SK-N-SH treated with all-trans-retinoic acid at 6 μM for 48 hours (cell line): ENCODE measurements around the gene OR2W3.

ENCODE experiments used
- BACH2 ChIP-seq: fragments of 250-450 bp; sonication (Bioruptor Pico); IDR thresholded peaks from 2 replicates; pipeline ENCODE4 v1.9.0; 2021; ENCODE audit warnings: mild to moderate bottlenecking, borderline replicate concordance
- ESRRG ChIP-seq: fragments of 250-450 bp; sonication (Bioruptor Pico); IDR thresholded peaks from 2 replicates; pipeline ENCODE4 v1.6.1; 2021; ENCODE audit warnings: mild to moderate bottlenecking
- GLIS3 ChIP-seq: fragments of 250-450 bp; sonication (Bioruptor Pico); IDR thresholded peaks from 2 replicates; pipeline ENCODE4 v1.5.0; 2020; ENCODE audit warnings: mild to moderate bottlenecking, moderate library complexity
- SNAI2 ChIP-seq: fragments of 250-450 bp; sonication (Bioruptor Pico); IDR thresholded peaks from 2 replicates; pipeline ENCODE4 v1.5.0; 2020; ENCODE audit warnings: mild to moderate bottlenecking, moderate library complexity
- TCF4 ChIP-seq: fragments of 250-450 bp; sonication (Bioruptor Pico); IDR thresholded peaks from 2 replicates; pipeline ENCODE4 v1.8.0; 2021; ENCODE audit warnings: mild to moderate bottlenecking, moderate library complexity, borderline replicate concordance
- TOX ChIP-seq: fragments of 250-450 bp; sonication (Bioruptor Pico); IDR thresholded peaks from 2 replicates; pipeline ENCODE4 v1.8.0; 2021; ENCODE audit warnings: mild to moderate bottlenecking, moderate library complexity, borderline replicate concordance
- ZFP3 ChIP-seq: fragments of 250-450 bp; sonication (Bioruptor Pico); IDR thresholded peaks from 2 replicates; pipeline ENCODE4 v1.5.0; 2020; ENCODE audit warnings: mild to moderate bottlenecking, moderate library complexity
- ZFP30 ChIP-seq: fragments of 450-650 bp; formaldehyde crosslinking; IDR thresholded peaks from 2 replicates; pipeline ENCODE4 v1.5.0; 2022; ENCODE audit warnings: mild to moderate bottlenecking, moderate library complexity
- ZNF70 ChIP-seq: fragments of 450-650 bp; formaldehyde crosslinking; IDR thresholded peaks from 2 replicates; pipeline ENCODE4 v1.5.0; 2020; ENCODE audit warnings: mild to moderate bottlenecking, moderate library complexity
- ZNF8 ChIP-seq: fragments of 450-650 bp; formaldehyde crosslinking; IDR thresholded peaks from 2 replicates; pipeline ENCODE4 v1.5.0; 2020; ENCODE audit warnings: mild to moderate bottlenecking, moderate library complexity
- TF ChIP-seq, protein P1 (sequence below): fragments of 250-450 bp; sonication (Bioruptor Pico); IDR thresholded peaks from 2 replicates; pipeline ENCODE4 v1.8.0; 2020; ENCODE audit warnings: mild to moderate bottlenecking, moderate library complexity, borderline replicate concordance
- TF ChIP-seq, protein P2 (sequence below): fragments of 250-450 bp; sonication (Bioruptor Pico); IDR thresholded peaks from 2 replicates; pipeline ENCODE4 v1.5.1; 2021; ENCODE audit warnings: mild to moderate bottlenecking, moderate library complexity
- TF ChIP-seq, protein P3 (sequence below): fragments of 250-450 bp; sonication (Bioruptor Pico); IDR thresholded peaks from 2 replicates; pipeline ENCODE4 v1.5.0; 2020; ENCODE audit warnings: mild to moderate bottlenecking, moderate library complexity

DNA sequence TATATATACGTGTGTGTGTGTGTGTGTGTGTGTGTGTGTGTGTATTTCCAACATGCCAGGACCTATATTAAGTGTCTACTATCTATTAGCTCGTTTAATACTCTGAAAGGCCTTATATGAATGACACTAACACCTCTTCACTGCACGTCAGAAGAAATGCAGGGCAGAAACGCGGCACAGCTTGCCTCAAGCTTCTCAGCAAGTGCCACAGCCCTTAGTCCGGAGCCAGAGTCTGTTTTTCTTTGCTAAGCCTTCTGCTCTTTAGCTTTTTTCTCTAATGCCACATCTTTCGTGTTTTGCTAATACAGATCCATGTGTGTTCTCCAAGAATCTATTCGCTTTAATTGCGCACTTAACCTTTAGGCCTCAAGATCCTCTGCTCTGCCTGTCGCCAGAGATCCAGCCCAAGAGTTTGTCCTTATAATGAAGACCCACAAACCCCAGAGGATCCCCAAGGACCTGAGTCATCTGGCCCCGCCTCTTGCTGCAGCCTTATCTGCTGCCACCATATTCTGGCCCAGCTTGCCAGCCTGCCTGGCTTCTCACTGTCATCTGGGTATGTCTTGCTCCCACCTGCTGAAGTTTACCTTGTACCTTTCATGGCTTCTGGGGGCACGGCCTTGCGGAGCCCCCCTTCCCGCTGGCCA, 40.4 kb upstream of the OR2W3 start:
- TF ChIP-seq ESRRG (no peak), ZNF8 (CRISPR knock-in tag) (no peak), TCF4 (no peak), BACH2 (CRISPR knock-in tag) (no peak), ZFP30 (no peak), ZFP3 (no peak), TOX (CRISPR knock-in tag) (no peak), GLIS3 (CRISPR knock-in tag) (no peak), ZNF70 (CRISPR knock-in tag) (no peak), SNAI2 (CRISPR knock-in tag) (no peak)
- TF ChIP-seq, protein P1, sequence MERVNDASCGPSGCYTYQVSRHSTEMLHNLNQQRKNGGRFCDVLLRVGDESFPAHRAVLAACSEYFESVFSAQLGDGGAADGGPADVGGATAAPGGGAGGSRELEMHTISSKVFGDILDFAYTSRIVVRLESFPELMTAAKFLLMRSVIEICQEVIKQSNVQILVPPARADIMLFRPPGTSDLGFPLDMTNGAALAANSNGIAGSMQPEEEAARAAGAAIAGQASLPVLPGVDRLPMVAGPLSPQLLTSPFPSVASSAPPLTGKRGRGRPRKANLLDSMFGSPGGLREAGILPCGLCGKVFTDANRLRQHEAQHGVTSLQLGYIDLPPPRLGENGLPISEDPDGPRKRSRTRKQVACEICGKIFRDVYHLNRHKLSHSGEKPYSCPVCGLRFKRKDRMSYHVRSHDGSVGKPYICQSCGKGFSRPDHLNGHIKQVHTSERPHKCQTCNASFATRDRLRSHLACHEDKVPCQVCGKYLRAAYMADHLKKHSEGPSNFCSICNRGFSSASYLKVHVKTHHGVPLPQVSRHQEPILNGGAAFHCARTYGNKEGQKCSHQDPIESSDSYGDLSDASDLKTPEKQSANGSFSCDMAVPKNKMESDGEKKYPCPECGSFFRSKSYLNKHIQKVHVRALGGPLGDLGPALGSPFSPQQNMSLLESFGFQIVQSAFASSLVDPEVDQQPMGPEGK (CRISPR knock-in tag): no peak
- TF ChIP-seq, protein P2, sequence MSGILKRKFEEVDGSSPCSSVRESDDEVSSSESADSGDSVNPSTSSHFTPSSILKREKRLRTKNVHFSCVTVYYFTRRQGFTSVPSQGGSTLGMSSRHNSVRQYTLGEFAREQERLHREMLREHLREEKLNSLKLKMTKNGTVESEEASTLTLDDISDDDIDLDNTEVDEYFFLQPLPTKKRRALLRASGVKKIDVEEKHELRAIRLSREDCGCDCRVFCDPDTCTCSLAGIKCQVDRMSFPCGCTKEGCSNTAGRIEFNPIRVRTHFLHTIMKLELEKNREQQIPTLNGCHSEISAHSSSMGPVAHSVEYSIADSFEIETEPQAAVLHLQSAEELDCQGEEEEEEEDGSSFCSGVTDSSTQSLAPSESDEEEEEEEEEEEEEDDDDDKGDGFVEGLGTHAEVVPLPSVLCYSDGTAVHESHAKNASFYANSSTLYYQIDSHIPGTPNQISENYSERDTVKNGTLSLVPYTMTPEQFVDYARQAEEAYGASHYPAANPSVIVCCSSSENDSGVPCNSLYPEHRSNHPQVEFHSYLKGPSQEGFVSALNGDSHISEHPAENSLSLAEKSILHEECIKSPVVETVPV (CRISPR knock-in tag): no peak
- TF ChIP-seq, protein P3, sequence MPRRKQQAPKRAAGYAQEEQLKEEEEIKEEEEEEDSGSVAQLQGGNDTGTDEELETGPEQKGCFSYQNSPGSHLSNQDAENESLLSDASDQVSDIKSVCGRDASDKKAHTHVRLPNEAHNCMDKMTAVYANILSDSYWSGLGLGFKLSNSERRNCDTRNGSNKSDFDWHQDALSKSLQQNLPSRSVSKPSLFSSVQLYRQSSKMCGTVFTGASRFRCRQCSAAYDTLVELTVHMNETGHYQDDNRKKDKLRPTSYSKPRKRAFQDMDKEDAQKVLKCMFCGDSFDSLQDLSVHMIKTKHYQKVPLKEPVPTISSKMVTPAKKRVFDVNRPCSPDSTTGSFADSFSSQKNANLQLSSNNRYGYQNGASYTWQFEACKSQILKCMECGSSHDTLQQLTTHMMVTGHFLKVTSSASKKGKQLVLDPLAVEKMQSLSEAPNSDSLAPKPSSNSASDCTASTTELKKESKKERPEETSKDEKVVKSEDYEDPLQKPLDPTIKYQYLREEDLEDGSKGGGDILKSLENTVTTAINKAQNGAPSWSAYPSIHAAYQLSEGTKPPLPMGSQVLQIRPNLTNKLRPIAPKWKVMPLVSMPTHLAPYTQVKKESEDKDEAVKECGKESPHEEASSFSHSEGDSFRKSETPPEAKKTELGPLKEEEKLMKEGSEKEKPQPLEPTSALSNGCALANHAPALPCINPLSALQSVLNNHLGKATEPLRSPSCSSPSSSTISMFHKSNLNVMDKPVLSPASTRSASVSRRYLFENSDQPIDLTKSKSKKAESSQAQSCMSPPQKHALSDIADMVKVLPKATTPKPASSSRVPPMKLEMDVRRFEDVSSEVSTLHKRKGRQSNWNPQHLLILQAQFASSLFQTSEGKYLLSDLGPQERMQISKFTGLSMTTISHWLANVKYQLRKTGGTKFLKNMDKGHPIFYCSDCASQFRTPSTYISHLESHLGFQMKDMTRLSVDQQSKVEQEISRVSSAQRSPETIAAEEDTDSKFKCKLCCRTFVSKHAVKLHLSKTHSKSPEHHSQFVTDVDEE: no peak
